Measurements from ENCODE around the gene TBC1D4.
"Not testable (repeated sequence)": the region's sequence is repeated elsewhere in the genome, so short reads cannot be mapped to it uniquely, and the experiment has no call there.

TBC1D4 gene

GRCh38 chr13:75296641-75297040 lies 185.3 kb downstream of the TBC1D4 start:
- no peak overlapping the region for H3K9ac ChIP-seq (ENCODE audit: low read depth, low read length)
- no peak overlapping the region for H3K4me3 ChIP-seq (ENCODE audit: low read length)
- no CpG with 5 or more reads among the region's 1 CpG for WGBS

GRCh38 chr13:75295201-75295600 lies 186.8 kb downstream of the TBC1D4 start:
- H3K9me3 ChIP-seq (ENCODE audit: insufficient read depth, low read depth, low read length): no peaks in the 10 kb centered on the region
- H3K36me3 ChIP-seq (ENCODE audit: insufficient read depth, low read length): peaks cover 7% of the 10 kb centered on the region
- H3K9ac ChIP-seq (ENCODE audit: low read depth, low read length): no peak overlapping the region
- H3K27me3 ChIP-seq (ENCODE audit: insufficient read depth, low read length): no peaks in the 10 kb centered on the region
- WGBS: 90% methylated on average over 2 of the region's 3 CpGs
- peaks cover 9% of the 10 kb centered on the region for H3K4me1 ChIP-seq (ENCODE audit: insufficient read depth, low read length)
- H3K27ac ChIP-seq (ENCODE audit: low read depth, low read length): no peak overlapping the region
- H3K4me3 ChIP-seq (ENCODE audit: low read length): no peak overlapping the region

More at GRCh38 chr13:75296641-75297040, 185.3 kb downstream of the TBC1D4 start:
- Histone ChIP-seq H3K27me3 (ENCODE audit: insufficient read depth, low read length) (no peaks in the 10 kb centered on the region), H3K4me1 (ENCODE audit: insufficient read depth, low read length) (peaks cover 9% of the 10 kb centered on the region), H3K27ac (ENCODE audit: low read depth, low read length) (no peak overlapping the region), H3K9me3 (ENCODE audit: insufficient read depth, low read depth, low read length) (no peaks in the 10 kb centered on the region), H3K36me3 (ENCODE audit: insufficient read depth, low read length) (peaks cover 8% of the 10 kb centered on the region)

GRCh38 chr13:75294110-75294509 lies 187.9 kb downstream of the TBC1D4 start:
- Histone ChIP-seq H3K4me3 (ENCODE audit: low read length) (no peak overlapping the region), H3K27me3 (ENCODE audit: insufficient read depth, low read length) (no peaks in the 10 kb centered on the region), H3K4me1 (ENCODE audit: insufficient read depth, low read length) (peaks cover 9% of the 10 kb centered on the region), H3K9me3 (ENCODE audit: insufficient read depth, low read depth, low read length) (no peaks in the 10 kb centered on the region), H3K9ac (ENCODE audit: low read depth, low read length) (no peak overlapping the region), H3K27ac (ENCODE audit: low read depth, low read length) (no peak overlapping the region), H3K36me3 (ENCODE audit: insufficient read depth, low read length) (peaks cover 4% of the 10 kb centered on the region)

- H3K4me3 ChIP-seq (ENCODE audit: low read length): no peak overlapping the region
- peaks cover 34% of the 10 kb centered on the region for H3K36me3 ChIP-seq (ENCODE audit: insufficient read depth, low read length)
- 100% methylated on average over 1 of the region's 1 CpG for WGBS
Observed at GRCh38 chr13:75285310-75285709, 196.7 kb downstream of the TBC1D4 start.

GRCh38 chr13:75279834-75280369 lies 202.1 kb downstream of the TBC1D4 start:
- H3K9ac ChIP-seq (ENCODE audit: low read depth, low read length): no peak overlapping the region
- peaks cover 22% of the 10 kb centered on the region for H3K9me3 ChIP-seq (ENCODE audit: insufficient read depth, low read depth, low read length)
- H3K4me3 ChIP-seq (ENCODE audit: low read length): no peak overlapping the region
- 91% methylated on average over 8 of the region's 8 CpGs for WGBS
- H3K27me3 ChIP-seq (ENCODE audit: insufficient read depth, low read length): no peaks in the 10 kb centered on the region
- H3K36me3 ChIP-seq (ENCODE audit: insufficient read depth, low read length): peaks cover 11% of the 10 kb centered on the region; the same call in 1 of the 2 replicates
- no peak overlapping the region for H3K27ac ChIP-seq (ENCODE audit: low read depth, low read length)
- no peaks in the 10 kb centered on the region for H3K4me1 ChIP-seq (ENCODE audit: insufficient read depth, low read length)

More at GRCh38 chr13:75285310-75285709, 196.7 kb downstream of the TBC1D4 start:
- Histone ChIP-seq H3K9ac (ENCODE audit: low read depth, low read length) (no peak overlapping the region), H3K9me3 (ENCODE audit: insufficient read depth, low read depth, low read length) (peaks cover 11% of the 10 kb centered on the region; the same call in 1 of the 2 replicates), H3K27me3 (ENCODE audit: insufficient read depth, low read length) (no peaks in the 10 kb centered on the region), H3K4me1 (ENCODE audit: insufficient read depth, low read length) (no peaks in the 10 kb centered on the region), H3K27ac (ENCODE audit: low read depth, low read length) (no peak overlapping the region)

GRCh38 chr13:75273695-75274094 lies 208.3 kb downstream of the TBC1D4 start:
- H3K4me3 ChIP-seq (ENCODE audit: low read length); H3K9ac ChIP-seq (ENCODE audit: low read depth, low read length); H3K27me3 ChIP-seq (ENCODE audit: insufficient read depth, low read length); H3K36me3 ChIP-seq (ENCODE audit: insufficient read depth, low read length); H3K9me3 ChIP-seq (ENCODE audit: insufficient read depth, low read depth, low read length); H3K4me1 ChIP-seq (ENCODE audit: insufficient read depth, low read length); H3K27ac ChIP-seq (ENCODE audit: low read depth, low read length): not testable (repeated sequence)
- WGBS: 94% methylated on average over 4 of the region's 4 CpGs

GRCh38 chr13:75271846-75272245 lies 210.1 kb downstream of the TBC1D4 start:
- no CpG with 5 or more reads among the region's 1 CpG for WGBS
- H3K27ac ChIP-seq (ENCODE audit: low read depth, low read length): no peak overlapping the region
- no peaks in the 10 kb centered on the region for H3K9me3 ChIP-seq (ENCODE audit: insufficient read depth, low read depth, low read length)
- H3K27me3 ChIP-seq (ENCODE audit: insufficient read depth, low read length): no peaks in the 10 kb centered on the region
- H3K4me1 ChIP-seq (ENCODE audit: insufficient read depth, low read length): no peaks in the 10 kb centered on the region
- no peak overlapping the region for H3K4me3 ChIP-seq (ENCODE audit: low read length)
- H3K9ac ChIP-seq (ENCODE audit: low read depth, low read length): no peak overlapping the region
- H3K36me3 ChIP-seq (ENCODE audit: insufficient read depth, low read length): no peaks in the 10 kb centered on the region

- not testable (repeated sequence) for H3K4me1 ChIP-seq (ENCODE audit: insufficient read depth, low read length); H3K4me3 ChIP-seq (ENCODE audit: low read length); H3K9me3 ChIP-seq (ENCODE audit: insufficient read depth, low read depth, low read length); H3K27ac ChIP-seq (ENCODE audit: low read depth, low read length); H3K36me3 ChIP-seq (ENCODE audit: insufficient read depth, low read length); H3K9ac ChIP-seq (ENCODE audit: low read depth, low read length); H3K27me3 ChIP-seq (ENCODE audit: insufficient read depth, low read length)
- 98% methylated on average over 24 of the region's 24 CpGs for WGBS
Observed at GRCh38 chr13:75268481-75268880, 213.5 kb downstream of the TBC1D4 start.

GRCh38 chr13:75264611-75265010 lies 217.4 kb downstream of the TBC1D4 start:
- H3K9ac ChIP-seq (ENCODE audit: low read depth, low read length): no peak overlapping the region
- H3K4me3 ChIP-seq (ENCODE audit: low read length): no peak overlapping the region
- H3K27me3 ChIP-seq (ENCODE audit: insufficient read depth, low read length): no peaks in the 10 kb centered on the region
- no peaks in the 10 kb centered on the region for H3K9me3 ChIP-seq (ENCODE audit: insufficient read depth, low read depth, low read length)
- H3K36me3 ChIP-seq (ENCODE audit: insufficient read depth, low read length): no peaks in the 10 kb centered on the region
- peaks cover 2% of the 10 kb centered on the region; the same call in 1 of the 2 replicates for H3K4me1 ChIP-seq (ENCODE audit: insufficient read depth, low read length)
- WGBS: 77% methylated on average over 2 of the region's 2 CpGs
- H3K27ac ChIP-seq (ENCODE audit: low read depth, low read length): no peak overlapping the region

GRCh38 chr13:75263741-75264407 lies 218.1 kb downstream of the TBC1D4 start:
- Histone ChIP-seq H3K9me3 (ENCODE audit: insufficient read depth, low read depth, low read length) (no peaks in the 10 kb centered on the region), H3K4me1 (ENCODE audit: insufficient read depth, low read length) (peaks cover 2% of the 10 kb centered on the region; the same call in 1 of the 2 replicates), H3K4me3 (ENCODE audit: low read length) (no peak overlapping the region), H3K27me3 (ENCODE audit: insufficient read depth, low read length) (no peaks in the 10 kb centered on the region), H3K36me3 (ENCODE audit: insufficient read depth, low read length) (no peaks in the 10 kb centered on the region), H3K27ac (ENCODE audit: low read depth, low read length) (no peak overlapping the region), H3K9ac (ENCODE audit: low read depth, low read length) (no peak overlapping the region)
- WGBS: 92% methylated on average over 1 of the region's 1 CpG

GRCh38 chr13:75258159-75258782 lies 223.7 kb downstream of the TBC1D4 start:
- no peaks in the 10 kb centered on the region for H3K36me3 ChIP-seq (ENCODE audit: insufficient read depth, low read length)
- H3K9me3 ChIP-seq (ENCODE audit: insufficient read depth, low read depth, low read length): no peaks in the 10 kb centered on the region
- 89% methylated on average over 3 of the region's 3 CpGs for WGBS
- H3K9ac ChIP-seq (ENCODE audit: low read depth, low read length): no peak overlapping the region
- no peaks in the 10 kb centered on the region for H3K4me1 ChIP-seq (ENCODE audit: insufficient read depth, low read length)
- no peaks in the 10 kb centered on the region for H3K27me3 ChIP-seq (ENCODE audit: insufficient read depth, low read length)
- H3K27ac ChIP-seq (ENCODE audit: low read depth, low read length): no peak overlapping the region
- no peak overlapping the region for H3K4me3 ChIP-seq (ENCODE audit: low read length)
